Smooth muscle cell (in vitro differentiated cells): ENCODE data around the gene CRK. TPM values are rescaled to one million over a fixed set of nuclear protein-coding genes. Genes with fewer than 3 reads are reported as not detected.

Experiments used
- DNase-seq: peaks from one replicate; lab custom pipeline; 2025; ENCODE audit not compliant: unreplicated experiment; lab: John Stamatoyannopoulos, UW
- H2AFZ ChIP-seq: fragments of 200-600 bp; sonication (generic); 2 replicates; pipeline ENCODE4 v1.6.0; 2016; ENCODE audit warnings: antibody characterized with exemption, low read depth, mild to moderate bottlenecking
- H3F3A ChIP-seq: fragments of 200-600 bp; sonication (generic); 2 replicates; pipeline ENCODE4 v1.6.0; 2017; ENCODE audit warnings: antibody characterized with exemption, low read depth
- H3K27ac ChIP-seq: fragments of 200-600 bp; sonication (generic); 2 replicates; pipeline ENCODE4 v1.5.1; 2016; ENCODE audit warnings: low read depth, mild to moderate bottlenecking
- H3K27me3 ChIP-seq: fragments of 200-600 bp; sonication (generic); 2 replicates; pipeline ENCODE4 v1.6.1; 2016; ENCODE audit warnings: low read depth, mild to moderate bottlenecking
- H3K36me3 ChIP-seq: fragments of 200-600 bp; sonication (generic); 2 replicates; pipeline ENCODE4 v1.5.1; 2016; ENCODE audit warnings: low read depth
- H3K4me1 ChIP-seq: fragments of 200-600 bp; sonication (generic); 2 replicates; pipeline ENCODE4 v1.5.1; 2016; ENCODE audit warnings: low read depth
- H3K4me2 ChIP-seq: fragments of 200-600 bp; sonication (generic); 2 replicates; pipeline ENCODE4 v1.6.0; 2016; ENCODE audit warnings: mild to moderate bottlenecking
- H3K4me3 ChIP-seq: fragments of 200-600 bp; sonication (generic); 2 replicates; pipeline ENCODE4 v1.5.1; 2016; ENCODE audit warnings: mild to moderate bottlenecking
- H3K79me2 ChIP-seq: fragments of 200-600 bp; sonication (generic); 2 replicates; pipeline ENCODE4 v1.6.0; 2016; ENCODE audit warnings: low read depth, mild to moderate bottlenecking
- H3K9ac ChIP-seq: fragments of 200-600 bp; sonication (generic); 2 replicates; pipeline ENCODE4 v1.6.0; 2016; ENCODE audit warnings: low read depth
- H3K9me3 ChIP-seq: fragments of 200-600 bp; sonication (generic); replicated peaks from 2 replicates; pipeline ENCODE4 v1.5.1; 2016; ENCODE audit warnings: low read depth
- H4K20me1 ChIP-seq: fragments of 200-600 bp; sonication (generic); 2 replicates; pipeline ENCODE4 v1.6.0; 2016; ENCODE audit warnings: low read depth
- CTCF ChIP-seq: fragments of 200-600 bp; sonication (generic); IDR thresholded peaks from 2 replicates; pipeline ENCODE4 v1.5.1; 2017; ENCODE audit warnings: borderline replicate concordance, mild to moderate bottlenecking, antibody characterized with exemption; ENCODE audit not compliant: insufficient read depth, poor library complexity, severe bottlenecking
- WGBS: methylation state at CpG from one replicate; pipeline ENCODE4 v1.1.7; 2016; ENCODE audit warnings: low lambda C conversion rate; 5-methylcytosine and 5-hydroxymethylcytosine counted together
- polyA plus RNA-seq: library from polyadenylated mRNA; unstranded; fragments of >200 nt; fragmentation: Nextera tagmentation; extraction: Ambion mirVana; gene quantifications from 2 replicates; pipeline ENCODE4 v1.2.1, GENCODE V29; 2016
- total RNA-seq: library from RNA; depleted of rRNA; stranded (reverse); fragments of >200 nt; gene quantifications from 2 replicates; pipeline ENCODE4 v1.2.3, GENCODE V29; 2014

Gene CRK
- total and polyA plus RNA-seq, 2 experiments from 2014 or later, result 49.7 to 56.8 TPM

DNA sequence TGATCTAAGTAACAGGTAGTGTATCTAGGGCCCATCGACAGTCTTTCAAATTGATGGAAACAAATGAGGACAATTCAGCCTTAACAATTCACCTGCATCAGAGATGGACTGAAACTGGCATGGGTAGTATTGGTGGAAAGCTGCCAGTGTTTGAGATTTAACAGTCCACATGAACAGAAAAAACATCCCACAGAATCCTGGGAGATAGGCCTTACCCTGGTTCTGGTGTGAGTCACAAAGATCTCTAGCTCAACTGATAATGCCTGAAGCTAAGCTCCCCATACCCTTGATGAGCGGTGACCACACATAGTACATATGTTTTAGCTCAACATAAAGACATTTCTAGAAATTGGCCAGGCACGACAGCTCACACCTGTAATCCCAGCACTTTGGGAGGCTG, 21.9 kb downstream of the CRK start:
- no peak for DNase-seq
- peaks cover 12% of the 10 kb centered on the region for H3F3A ChIP-seq
- no peaks in the 10 kb centered on the region for H3K9me3 ChIP-seq
- H3K36me3 ChIP-seq, result no peaks in the 10 kb centered on the region
- H3K27me3 ChIP-seq, result no peaks in the 10 kb centered on the region
- H3K4me2 ChIP-seq, result no peak overlapping the region
- no peaks in the 10 kb centered on the region for H3K4me1 ChIP-seq
- H4K20me1 ChIP-seq, result peaks cover 98% of the 10 kb centered on the region
- peaks cover 94% of the 10 kb centered on the region for H3K79me2 ChIP-seq
- H2AFZ ChIP-seq, result no peak overlapping the region
- peak overlapping the region; percentile 39 for H3K27ac ChIP-seq
- TF ChIP-seq CTCF, result no peak
- H3K9ac ChIP-seq, result no peak overlapping the region
- H3K4me3 ChIP-seq, result no peak overlapping the region
- WGBS, result 35% methylated on average over 3 of the region's 3 CpGs

DNA sequence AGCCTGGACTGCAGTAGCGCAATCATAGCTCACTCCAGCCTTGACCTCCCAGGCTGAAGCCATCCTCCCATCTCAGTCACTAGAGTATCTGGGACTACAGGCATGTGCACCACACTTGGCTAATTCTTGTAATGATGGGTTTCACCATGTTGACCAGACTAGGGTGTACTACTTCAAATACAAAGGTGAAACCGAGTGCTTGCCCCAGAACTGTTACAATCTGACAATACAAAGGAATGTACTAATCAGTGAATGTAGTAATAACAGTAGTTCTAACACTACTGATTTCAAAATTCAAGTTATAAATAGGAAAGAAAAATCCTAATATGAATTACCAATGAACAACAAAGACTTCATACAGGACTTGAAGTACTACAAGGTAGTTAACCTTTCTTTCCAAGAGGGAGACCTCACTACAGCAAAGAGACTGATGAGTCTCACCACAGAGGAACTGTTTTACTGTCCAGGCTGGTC, 24.4 kb downstream of the CRK start:
- no peak overlapping the region for H2AFZ ChIP-seq
- no peaks in the 10 kb centered on the region for H3K27me3 ChIP-seq
- H3K27ac ChIP-seq, result no peak overlapping the region
- peaks cover 12% of the 10 kb centered on the region for H3F3A ChIP-seq
- DNase-seq, result no peak
- WGBS, result 97% methylated on average over 2 of the region's 2 CpGs
- no peak overlapping the region for H3K9ac ChIP-seq
- H4K20me1 ChIP-seq, result peaks cover 96% of the 10 kb centered on the region
- H3K4me3 ChIP-seq, result no peak overlapping the region
- peaks cover 90% of the 10 kb centered on the region for H3K79me2 ChIP-seq
- no peak overlapping the region for H3K4me2 ChIP-seq
- H3K9me3 ChIP-seq, result no peaks in the 10 kb centered on the region
- no peak for TF ChIP-seq CTCF
- no peaks in the 10 kb centered on the region for H3K4me1 ChIP-seq
- H3K36me3 ChIP-seq, result no peaks in the 10 kb centered on the region

GRCh38 chr17:1423456-1424135, 32.4 kb downstream of the CRK start:
- Histone ChIP-seq H4K20me1 (peaks cover 87% of the 10 kb centered on the region), H3K9ac (no peak overlapping the region), H3K79me2 (peaks cover 46% of the 10 kb centered on the region), H3K4me1 (no peaks in the 10 kb centered on the region), H3K4me3 (no peak overlapping the region), H3K36me3 (peaks cover 9% of the 10 kb centered on the region), H3K4me2 (no peak overlapping the region), H3K27ac (peak overlapping the region; percentile 79), H2AFZ (no peak overlapping the region), H3F3A (peaks cover 7% of the 10 kb centered on the region), H3K9me3 (no peaks in the 10 kb centered on the region), H3K27me3 (no peaks in the 10 kb centered on the region)
- no peak for DNase-seq
- WGBS, result 82% methylated on average over 10 of the region's 10 CpGs
- no peak for TF ChIP-seq CTCF

GRCh38 chr17:1422885-1423284, 33.1 kb downstream of the CRK start:
- Histone ChIP-seq H3K9me3 (no peaks in the 10 kb centered on the region), H3K4me3 (no peak overlapping the region), H3K4me1 (no peaks in the 10 kb centered on the region), H4K20me1 (peaks cover 81% of the 10 kb centered on the region), H3K36me3 (peaks cover 9% of the 10 kb centered on the region), H3K27ac (peak overlapping the region; percentile 79), H3K4me2 (peak overlapping the region; percentile 28), H3K9ac (no peak overlapping the region), H3K27me3 (no peaks in the 10 kb centered on the region), H2AFZ (no peak overlapping the region), H3K79me2 (peaks cover 42% of the 10 kb centered on the region), H3F3A (peaks cover 7% of the 10 kb centered on the region)
- WGBS, result 47% methylated on average over 7 of the region's 7 CpGs
- TF ChIP-seq CTCF, result no peak
- DNase-seq, result no peak
